ENCODE measurements around the gene OR1A1.
"Not testable (repeated sequence)": the region's sequence is repeated elsewhere in the genome, so short reads cannot be mapped to it uniquely, and the experiment has no call there.

The OR1A1 gene

DNA sequence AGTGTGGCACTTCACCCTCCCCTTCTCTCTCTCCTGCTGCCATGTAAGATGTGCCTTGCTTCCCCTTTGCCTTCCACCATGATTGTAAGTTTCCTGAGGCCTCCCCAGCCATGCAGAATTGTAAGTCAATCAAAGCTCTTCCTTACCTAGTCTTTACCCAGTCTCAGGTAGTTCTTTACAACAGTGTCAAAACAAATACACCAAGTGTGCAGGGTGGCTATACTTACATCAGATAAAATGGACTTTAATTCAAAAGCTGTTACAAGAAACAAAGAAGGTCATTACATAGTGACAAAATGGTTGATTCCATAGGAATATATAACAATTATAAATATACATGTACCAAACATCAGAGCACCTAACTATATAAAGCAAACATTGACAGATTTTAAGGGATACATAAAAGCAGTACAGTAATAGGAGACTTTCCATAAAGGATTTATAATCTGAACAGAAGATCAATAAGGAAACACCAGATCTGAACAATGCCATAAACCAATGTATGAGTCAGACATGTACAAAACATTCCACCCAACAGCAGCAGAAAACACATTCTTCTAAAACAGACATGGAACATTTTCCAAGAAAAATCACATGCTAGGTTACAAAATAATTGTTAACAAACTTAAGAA, 17.4 kb downstream of the OR1A1 start:
- H3K9ac ChIP-seq (ENCODE audit: low read length in 5 of 5); H3K9me3 ChIP-seq (ENCODE audit: control insufficient read depth in 5 of 5, low read length in 5 of 5); H3K4me3 ChIP-seq (ENCODE audit: low read depth in 1 of 5, low read length in 5 of 5); H3K4me1 ChIP-seq (ENCODE audit: control insufficient read depth in 5 of 5, insufficient read depth in 5 of 5, low read length in 5 of 5); H3K27ac ChIP-seq (ENCODE audit: low read depth, low read length); H3K36me3 ChIP-seq (ENCODE audit: control insufficient read depth in 5 of 5, insufficient read depth in 5 of 5, low read length in 5 of 5); H3K27me3 ChIP-seq (ENCODE audit: control insufficient read depth in 5 of 5, insufficient read depth in 4 of 5, low read length in 5 of 5): not testable (repeated sequence)

DNA sequence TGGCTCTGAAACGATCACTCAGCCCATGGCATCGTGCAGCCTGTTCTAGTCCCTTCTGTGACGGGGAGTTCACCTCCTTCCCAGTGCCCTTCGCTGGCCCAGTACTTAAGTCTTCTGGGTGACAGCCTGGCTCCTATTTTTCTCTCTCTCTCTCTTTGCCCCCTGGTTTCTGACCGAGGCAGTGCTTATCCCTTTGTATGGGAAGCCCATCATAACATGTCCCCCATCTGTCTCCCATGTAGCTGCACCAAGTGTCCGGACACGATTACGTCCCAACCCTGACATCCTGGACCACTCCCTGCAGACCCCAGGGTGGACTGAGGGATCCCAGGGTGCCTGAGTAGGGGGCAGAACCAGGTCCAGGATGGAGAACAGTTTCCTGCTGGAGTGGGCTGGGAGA, 24.8 kb downstream of the OR1A1 start:
- not testable (repeated sequence) for H3K9me3 ChIP-seq (ENCODE audit: control insufficient read depth in 5 of 5, low read length in 5 of 5); H3K4me1 ChIP-seq (ENCODE audit: control insufficient read depth in 5 of 5, insufficient read depth in 5 of 5, low read length in 5 of 5); H3K27me3 ChIP-seq (ENCODE audit: control insufficient read depth in 5 of 5, insufficient read depth in 4 of 5, low read length in 5 of 5); H3K4me3 ChIP-seq (ENCODE audit: low read depth in 1 of 5, low read length in 5 of 5); H3K36me3 ChIP-seq (ENCODE audit: control insufficient read depth in 5 of 5, insufficient read depth in 5 of 5, low read length in 5 of 5); H3K9ac ChIP-seq (ENCODE audit: low read length in 5 of 5); H3K27ac ChIP-seq (ENCODE audit: low read depth, low read length)

- not testable (repeated sequence) for H3K9ac ChIP-seq (ENCODE audit: low read length in 5 of 5); H3K36me3 ChIP-seq (ENCODE audit: control insufficient read depth in 5 of 5, insufficient read depth in 5 of 5, low read length in 5 of 5); H3K4me3 ChIP-seq (ENCODE audit: low read depth in 1 of 5, low read length in 5 of 5); H3K4me1 ChIP-seq (ENCODE audit: control insufficient read depth in 5 of 5, insufficient read depth in 5 of 5, low read length in 5 of 5); H3K27me3 ChIP-seq (ENCODE audit: control insufficient read depth in 5 of 5, insufficient read depth in 4 of 5, low read length in 5 of 5); H3K9me3 ChIP-seq (ENCODE audit: control insufficient read depth in 5 of 5, low read length in 5 of 5); H3K27ac ChIP-seq (ENCODE audit: low read depth, low read length)
These were observed 31.2 kb downstream of the OR1A1 start for GRCh38 chr17:3238685-3239084.

DNA sequence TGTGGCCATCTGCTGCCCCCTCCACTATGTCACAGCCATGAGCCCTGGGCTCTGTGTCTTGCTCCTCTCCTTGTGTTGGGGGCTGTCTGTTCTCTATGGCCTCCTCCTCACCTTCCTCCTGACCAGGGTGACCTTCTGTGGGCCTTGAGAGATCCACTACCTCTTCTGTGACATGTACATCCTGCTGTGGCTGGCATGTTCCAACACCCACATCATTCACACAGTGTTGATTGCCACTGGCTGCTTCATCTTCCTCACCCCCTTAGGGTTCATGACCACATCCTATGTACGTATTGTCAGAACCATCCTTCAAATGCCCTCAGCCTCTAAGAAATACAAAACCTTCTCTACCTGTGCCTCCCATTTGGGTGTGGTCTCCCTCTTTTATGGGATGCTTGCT, 33.6 kb downstream of the OR1A1 start:
- H3K4me3 ChIP-seq (ENCODE audit: low read depth in 1 of 5, low read length in 5 of 5); H3K9me3 ChIP-seq (ENCODE audit: control insufficient read depth in 5 of 5, low read length in 5 of 5); H3K4me1 ChIP-seq (ENCODE audit: control insufficient read depth in 5 of 5, insufficient read depth in 5 of 5, low read length in 5 of 5); H3K36me3 ChIP-seq (ENCODE audit: control insufficient read depth in 5 of 5, insufficient read depth in 5 of 5, low read length in 5 of 5); H3K9ac ChIP-seq (ENCODE audit: low read length in 5 of 5); H3K27me3 ChIP-seq (ENCODE audit: control insufficient read depth in 5 of 5, insufficient read depth in 4 of 5, low read length in 5 of 5); H3K27ac ChIP-seq (ENCODE audit: low read depth, low read length): not testable (repeated sequence)

GRCh38 chr17:3244841-3245240, 37.4 kb downstream of the OR1A1 start:
- not testable (repeated sequence) for H3K9me3 ChIP-seq (ENCODE audit: control insufficient read depth in 5 of 5, low read length in 5 of 5); H3K36me3 ChIP-seq (ENCODE audit: control insufficient read depth in 5 of 5, insufficient read depth in 5 of 5, low read length in 5 of 5); H3K4me3 ChIP-seq (ENCODE audit: low read depth in 1 of 5, low read length in 5 of 5); H3K9ac ChIP-seq (ENCODE audit: low read length in 5 of 5); H3K27me3 ChIP-seq (ENCODE audit: control insufficient read depth in 5 of 5, insufficient read depth in 4 of 5, low read length in 5 of 5); H3K4me1 ChIP-seq (ENCODE audit: control insufficient read depth in 5 of 5, insufficient read depth in 5 of 5, low read length in 5 of 5); H3K27ac ChIP-seq (ENCODE audit: low read depth, low read length)

- not testable (repeated sequence) for H3K4me3 ChIP-seq (ENCODE audit: low read depth in 1 of 5, low read length in 5 of 5); H3K4me1 ChIP-seq (ENCODE audit: control insufficient read depth in 5 of 5, insufficient read depth in 5 of 5, low read length in 5 of 5); H3K9ac ChIP-seq (ENCODE audit: low read length in 5 of 5); H3K9me3 ChIP-seq (ENCODE audit: control insufficient read depth in 5 of 5, low read length in 5 of 5); H3K36me3 ChIP-seq (ENCODE audit: control insufficient read depth in 5 of 5, insufficient read depth in 5 of 5, low read length in 5 of 5); H3K27ac ChIP-seq (ENCODE audit: low read depth, low read length); H3K27me3 ChIP-seq (ENCODE audit: control insufficient read depth in 5 of 5, insufficient read depth in 4 of 5, low read length in 5 of 5)
These were observed 41.5 kb downstream of the OR1A1 start for GRCh38 chr17:3249013-3249412.

DNA sequence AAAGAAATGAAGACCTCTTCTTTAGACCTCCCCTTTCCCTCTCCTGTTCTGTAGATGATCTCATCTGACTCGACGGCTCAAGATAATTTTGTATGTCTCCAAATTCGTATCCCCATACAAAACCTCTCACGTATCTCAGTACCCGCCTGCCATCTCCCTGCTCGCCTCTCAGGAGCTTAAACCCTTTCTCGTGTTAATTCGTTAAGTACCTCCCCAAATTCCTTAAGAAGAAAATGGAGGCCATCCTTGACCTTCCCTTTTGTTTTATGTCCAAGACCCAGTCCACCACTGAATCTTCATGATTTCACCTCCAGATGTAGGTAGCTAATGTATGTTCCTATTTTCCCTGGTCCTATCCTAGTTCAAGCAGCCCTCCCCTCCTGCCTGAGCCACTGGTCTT, 49.1 kb downstream of the OR1A1 start:
- Histone ChIP-seq H3K9me3 (ENCODE audit: control insufficient read depth in 5 of 5, low read length in 5 of 5) (no peaks in the 10 kb centered on the region), H3K4me1 (ENCODE audit: control insufficient read depth in 5 of 5, insufficient read depth in 5 of 5, low read length in 5 of 5) (no peaks in the 10 kb centered on the region), H3K27me3 (ENCODE audit: control insufficient read depth in 5 of 5, insufficient read depth in 4 of 5, low read length in 5 of 5) (no peaks in the 10 kb centered on the region), H3K9ac (ENCODE audit: low read length in 5 of 5) (no peak overlapping the region), H3K36me3 (ENCODE audit: control insufficient read depth in 5 of 5, insufficient read depth in 5 of 5, low read length in 5 of 5) (no peaks in the 10 kb centered on the region), H3K4me3 (ENCODE audit: low read depth in 1 of 5, low read length in 5 of 5) (no peak overlapping the region), H3K27ac (ENCODE audit: low read depth, low read length) (no peak overlapping the region)

GRCh38 chr17:3260163-3260562, 52.7 kb downstream of the OR1A1 start:
- no peak overlapping the region for H3K9ac ChIP-seq (ENCODE audit: low read length in 5 of 5)
- H3K4me1 ChIP-seq (ENCODE audit: control insufficient read depth in 5 of 5, insufficient read depth in 5 of 5, low read length in 5 of 5), result no peaks in the 10 kb centered on the region
- no peaks in the 10 kb centered on the region for H3K9me3 ChIP-seq (ENCODE audit: control insufficient read depth in 5 of 5, low read length in 5 of 5)
- H3K36me3 ChIP-seq (ENCODE audit: control insufficient read depth in 5 of 5, insufficient read depth in 5 of 5, low read length in 5 of 5), result no peaks in the 10 kb centered on the region
- H3K4me3 ChIP-seq (ENCODE audit: low read depth in 1 of 5, low read length in 5 of 5), result no peak overlapping the region
- H3K27ac ChIP-seq (ENCODE audit: low read depth, low read length), result no peak overlapping the region
- H3K27me3 ChIP-seq (ENCODE audit: control insufficient read depth in 5 of 5, insufficient read depth in 4 of 5, low read length in 5 of 5), result no peaks in the 10 kb centered on the region

DNA sequence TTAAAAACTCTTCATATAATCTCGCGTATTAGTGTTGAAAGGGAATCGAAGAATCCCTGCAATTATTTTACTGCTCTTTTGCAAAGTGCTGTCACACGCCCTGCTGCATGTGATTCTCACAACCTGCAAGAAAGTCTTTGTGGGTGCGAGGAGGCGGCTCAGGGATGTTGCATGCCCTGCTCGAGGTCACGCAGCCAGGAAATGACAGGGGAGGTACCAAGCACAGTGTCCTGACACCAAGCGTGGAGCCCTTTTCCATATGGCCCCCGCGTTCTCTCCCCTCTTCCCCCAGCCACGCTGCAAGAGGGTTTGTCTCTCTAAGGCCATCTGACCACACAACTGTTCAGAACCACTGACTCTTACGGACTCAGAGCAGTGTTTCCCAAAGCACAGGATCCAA, 53.1 kb downstream of the OR1A1 start:
- H3K36me3 ChIP-seq (ENCODE audit: control insufficient read depth in 5 of 5, insufficient read depth in 5 of 5, low read length in 5 of 5), result no peaks in the 10 kb centered on the region
- no peak overlapping the region for H3K4me3 ChIP-seq (ENCODE audit: low read depth in 1 of 5, low read length in 5 of 5)
- H3K4me1 ChIP-seq (ENCODE audit: control insufficient read depth in 5 of 5, insufficient read depth in 5 of 5, low read length in 5 of 5), result no peaks in the 10 kb centered on the region
- H3K27me3 ChIP-seq (ENCODE audit: control insufficient read depth in 5 of 5, insufficient read depth in 4 of 5, low read length in 5 of 5), result no peaks in the 10 kb centered on the region
- no peak overlapping the region for H3K9ac ChIP-seq (ENCODE audit: low read length in 5 of 5)
- H3K27ac ChIP-seq (ENCODE audit: low read depth, low read length), result no peak overlapping the region
- no peaks in the 10 kb centered on the region for H3K9me3 ChIP-seq (ENCODE audit: control insufficient read depth in 5 of 5, low read length in 5 of 5)
